ENCODE measurements around the gene FRMD5. TPM values are rescaled to one million over a fixed set of nuclear protein-coding genes. Genes with fewer than 3 reads are reported as not detected.
"Not testable (repeated sequence)": the region's sequence is repeated elsewhere in the genome, so short reads cannot be mapped to it uniquely, and the experiment has no call there.

FRMD5 gene
- total RNA-seq, 1 donor from 2014 or later = 0.49 TPM

GRCh38 chr15:43872416-43873020, 322.6 kb downstream of the FRMD5 start:
- no peaks in the 10 kb centered on the region for H3K27me3 ChIP-seq
- no peak for DNase-seq (ENCODE audit: extremely low spot score in 2 of 2)

GRCh38 chr15:43871835-43872234, 323.2 kb downstream of the FRMD5 start:
- Histone ChIP-seq H3K36me3 (no peaks in the 10 kb centered on the region), H3K9me3 (no peaks in the 10 kb centered on the region), H3K4me1 (no peaks in the 10 kb centered on the region), H3K27me3 (no peaks in the 10 kb centered on the region), H3K4me3 (no peak overlapping the region), H3K27ac (no peak overlapping the region)
- intact Hi-C loops (cut with DNase I) = no loop called here
- no peak for TF ChIP-seq POLR2AphosphoS5 (IDR thresholded peaks at IDR 0.05; ENCODE audit: insufficient read depth in 1 of 2, low read depth in 1 of 2)
- TF ChIP-seq CTCF (IDR thresholded peaks at IDR 0.05) = no peak
- TF ChIP-seq POLR2A (IDR thresholded peaks at IDR 0.05) = no peak
- no peak for DNase-seq (ENCODE audit: extremely low spot score in 2 of 2)

More at GRCh38 chr15:43872416-43873020, 322.6 kb downstream of the FRMD5 start:
- intact Hi-C loops (cut with DNase I) = no loop called here
- H3K36me3 ChIP-seq = no peaks in the 10 kb centered on the region
- TF ChIP-seq CTCF (IDR thresholded peaks at IDR 0.05) = no peak
- TF ChIP-seq POLR2A (IDR thresholded peaks at IDR 0.05) = no peak
- no peak for TF ChIP-seq POLR2AphosphoS5 (IDR thresholded peaks at IDR 0.05; ENCODE audit: insufficient read depth in 1 of 2, low read depth in 1 of 2)
- no peak overlapping the region for H3K4me3 ChIP-seq
- no peaks in the 10 kb centered on the region for H3K4me1 ChIP-seq
- H3K9me3 ChIP-seq = no peaks in the 10 kb centered on the region
- no peak overlapping the region for H3K27ac ChIP-seq

GRCh38 chr15:43868406-43868805, 326.7 kb downstream of the FRMD5 start:
- no peaks in the 10 kb centered on the region for H3K4me1 ChIP-seq
- H3K9me3 ChIP-seq = no peaks in the 10 kb centered on the region
- DNase-seq (ENCODE audit: extremely low spot score in 2 of 2) = no peak
- no peak overlapping the region for H3K4me3 ChIP-seq
- H3K36me3 ChIP-seq = no peaks in the 10 kb centered on the region
- TF ChIP-seq POLR2AphosphoS5 (IDR thresholded peaks at IDR 0.05; ENCODE audit: insufficient read depth in 1 of 2, low read depth in 1 of 2) = no peak
- TF ChIP-seq POLR2A (IDR thresholded peaks at IDR 0.05) = no peak
- TF ChIP-seq CTCF (IDR thresholded peaks at IDR 0.05) = no peak
- intact Hi-C loops (cut with DNase I) = no loop called here
- no peak overlapping the region for H3K27ac ChIP-seq
- no peaks in the 10 kb centered on the region for H3K27me3 ChIP-seq

GRCh38 chr15:43867096-43867495, 328.0 kb downstream of the FRMD5 start:
- Histone ChIP-seq H3K36me3 (no peaks in the 10 kb centered on the region), H3K4me1 (no peaks in the 10 kb centered on the region), H3K27ac (no peak overlapping the region), H3K4me3 (no peak overlapping the region), H3K9me3 (no peaks in the 10 kb centered on the region), H3K27me3 (no peaks in the 10 kb centered on the region)
- DNase-seq (ENCODE audit: extremely low spot score in 2 of 2) = no peak
- intact Hi-C loops (cut with DNase I) = no loop called here
- TF ChIP-seq CTCF (IDR thresholded peaks at IDR 0.05) = no peak
- TF ChIP-seq POLR2AphosphoS5 (IDR thresholded peaks at IDR 0.05; ENCODE audit: insufficient read depth in 1 of 2, low read depth in 1 of 2) = no peak
- no peak for TF ChIP-seq POLR2A (IDR thresholded peaks at IDR 0.05)

GRCh38 chr15:43866636-43867035, 328.4 kb downstream of the FRMD5 start:
- H3K4me1 ChIP-seq; H3K4me3 ChIP-seq; intact Hi-C loops (cut with DNase I); H3K9me3 ChIP-seq; H3K27ac ChIP-seq; DNase-seq (ENCODE audit: extremely low spot score in 2 of 2); H3K36me3 ChIP-seq; H3K27me3 ChIP-seq: not testable (repeated sequence)
